NCI-H1105 treated with DMSO at 0.1 percent for 48 hours (cell line): ENCODE results near the gene PTGES2.
"Not testable (repeated sequence)": the region's sequence is repeated elsewhere in the genome, so short reads cannot be mapped to it uniquely, and the experiment has no call there.

ENCODE experiments used
- DNase-seq: peaks from one replicate; lab custom pipeline; 2025; lab: John Stamatoyannopoulos, UW

Gene PTGES2

GRCh38 chr9:128087262-128087661 is 40.3 kb downstream of the PTGES2 start:
- no peak for DNase-seq

DNA sequence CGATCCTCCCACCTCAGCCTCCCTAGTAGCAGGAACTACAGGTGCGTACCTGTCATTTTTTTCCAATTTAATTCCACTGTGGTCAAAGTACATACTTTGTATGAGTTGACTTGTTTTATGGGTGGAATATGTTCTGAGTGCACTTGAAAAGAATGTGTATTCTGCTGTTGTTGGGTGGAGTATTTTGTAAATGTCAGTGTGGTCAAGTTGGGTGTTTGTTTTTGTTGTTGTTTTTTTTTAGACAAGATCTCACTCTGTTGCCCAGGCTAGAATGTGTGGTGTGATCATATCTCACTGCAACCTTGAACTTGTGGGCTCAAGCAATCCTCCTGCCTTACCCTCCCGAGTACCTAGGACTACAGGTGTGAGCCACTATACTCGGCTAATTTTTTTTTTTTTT is 41.6 kb downstream of the PTGES2 start:
- DNase-seq = no peak

GRCh38 chr9:128084746-128085145 is 42.8 kb downstream of the PTGES2 start:
- DNase-seq = no peak

GRCh38 chr9:128082151-128082550 is 45.4 kb downstream of the PTGES2 start:
- DNase-seq = no peak

DNA sequence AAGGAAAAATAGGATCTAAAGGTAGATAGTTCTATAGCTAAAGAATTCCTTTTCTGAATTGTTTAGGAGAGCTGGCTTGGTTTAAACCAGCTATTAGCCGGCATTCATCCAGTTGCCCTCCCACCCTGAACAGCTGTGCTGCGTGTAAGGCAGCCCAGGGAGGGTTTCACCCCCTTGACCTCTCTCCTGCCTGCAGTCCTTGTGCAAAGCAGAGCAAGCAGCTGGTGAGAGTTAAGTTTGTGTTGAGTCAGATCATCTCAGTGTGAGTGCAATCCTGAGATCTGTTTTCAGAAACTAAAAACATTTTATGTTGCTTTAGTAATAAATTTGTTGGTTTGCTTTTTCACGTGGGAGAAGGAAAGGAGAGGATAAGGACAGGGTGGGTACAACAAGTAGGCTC is 46.5 kb downstream of the PTGES2 start:
- no peak for DNase-seq

DNA sequence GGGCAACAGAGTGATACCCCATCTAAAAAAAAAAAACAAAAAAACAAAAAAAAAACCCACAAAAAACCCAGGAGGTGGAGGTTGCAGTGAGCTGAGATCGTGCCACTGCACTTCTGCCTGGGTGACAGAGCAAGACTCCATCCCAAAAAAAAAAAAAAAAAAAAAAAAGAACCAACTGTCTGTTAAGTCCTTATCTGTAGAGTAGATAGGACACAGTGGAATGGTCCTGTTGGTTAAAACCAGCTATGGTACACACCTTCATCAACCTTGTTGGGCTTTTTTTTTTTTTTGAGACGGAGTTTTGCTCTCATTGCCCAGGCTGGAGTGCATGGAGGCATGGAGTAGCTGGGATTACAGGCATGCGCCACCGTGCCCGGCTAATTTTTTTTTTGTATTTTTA is 47.3 kb downstream of the PTGES2 start:
- DNase-seq = no peak

DNA sequence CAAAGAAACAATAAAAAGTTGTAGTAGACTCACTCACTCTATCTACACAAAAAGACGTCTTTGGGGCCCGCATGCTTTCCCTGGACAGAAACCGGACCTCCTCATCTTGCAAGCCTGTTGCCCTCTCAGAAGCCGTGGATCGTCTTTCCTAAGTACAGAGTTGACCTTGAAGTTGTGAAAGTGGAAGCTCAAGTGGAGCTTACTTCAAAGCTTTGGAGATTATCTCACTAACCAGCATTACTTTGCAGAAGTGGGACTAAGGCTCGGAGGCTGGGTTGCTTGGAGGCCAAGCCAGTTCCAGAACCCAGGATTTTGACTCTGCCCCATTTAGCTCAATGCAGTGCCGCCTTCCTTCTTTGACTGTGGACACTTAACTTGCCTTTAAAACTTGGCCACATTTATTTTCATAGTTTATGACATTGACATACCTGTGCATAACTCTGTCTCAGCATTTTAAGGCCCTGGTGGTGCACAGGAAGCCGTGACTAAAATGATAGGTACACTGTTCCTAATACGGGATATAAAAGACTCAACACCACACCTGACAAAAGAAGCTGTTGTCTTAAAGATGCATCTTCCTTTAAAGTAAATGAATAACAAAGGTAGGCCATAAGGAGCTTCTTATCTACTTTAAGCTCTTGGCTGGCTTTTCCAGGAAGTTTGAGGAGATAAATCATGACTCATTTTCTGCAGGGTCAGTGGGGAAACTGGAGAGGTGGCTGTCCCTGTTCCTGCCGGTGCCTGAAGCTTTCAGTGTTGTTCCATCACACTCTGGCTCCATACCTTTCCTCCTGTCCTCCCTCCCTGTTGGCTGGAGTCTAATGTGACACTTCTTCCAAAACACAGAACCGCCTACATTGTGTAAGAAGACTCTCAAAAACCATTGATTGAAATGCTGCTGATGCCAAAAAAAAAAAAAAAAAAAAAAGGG is 48.8 kb downstream of the PTGES2 start:
- DNase-seq = no peak

- no peak for DNase-seq
Observed at GRCh38 chr9:128077847-128078503, 49.6 kb downstream of the PTGES2 start.

DNA sequence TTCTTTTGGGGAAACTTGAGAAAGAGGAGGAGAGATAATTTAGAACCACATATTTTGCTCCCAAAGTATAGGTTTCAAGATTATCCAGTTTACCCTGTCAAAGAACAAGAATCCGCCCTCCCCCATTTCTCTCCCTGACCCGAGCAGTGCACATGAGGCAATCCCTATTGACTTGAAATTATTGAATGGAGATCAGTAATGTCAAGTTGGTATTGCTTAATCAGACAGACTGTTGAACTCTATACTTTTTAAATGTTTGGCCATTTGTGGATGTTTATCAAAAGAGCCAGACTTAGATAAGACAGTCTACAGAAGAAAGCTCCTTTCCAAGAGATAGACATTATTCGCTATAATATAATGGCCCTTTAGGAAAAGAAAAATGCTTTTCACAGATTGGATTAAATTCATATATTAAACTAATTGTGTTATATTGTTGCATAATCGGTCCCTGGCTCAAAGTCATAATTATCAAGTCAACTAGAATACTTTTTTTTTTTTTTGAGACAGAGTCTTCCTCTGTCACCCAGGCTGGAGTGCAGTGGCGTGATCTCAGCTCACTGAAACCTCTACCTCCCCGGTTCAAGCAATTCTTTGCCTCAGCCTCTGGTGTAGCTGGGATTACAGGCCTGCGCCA is 54.2 kb downstream of the PTGES2 start:
- no peak for DNase-seq

DNA sequence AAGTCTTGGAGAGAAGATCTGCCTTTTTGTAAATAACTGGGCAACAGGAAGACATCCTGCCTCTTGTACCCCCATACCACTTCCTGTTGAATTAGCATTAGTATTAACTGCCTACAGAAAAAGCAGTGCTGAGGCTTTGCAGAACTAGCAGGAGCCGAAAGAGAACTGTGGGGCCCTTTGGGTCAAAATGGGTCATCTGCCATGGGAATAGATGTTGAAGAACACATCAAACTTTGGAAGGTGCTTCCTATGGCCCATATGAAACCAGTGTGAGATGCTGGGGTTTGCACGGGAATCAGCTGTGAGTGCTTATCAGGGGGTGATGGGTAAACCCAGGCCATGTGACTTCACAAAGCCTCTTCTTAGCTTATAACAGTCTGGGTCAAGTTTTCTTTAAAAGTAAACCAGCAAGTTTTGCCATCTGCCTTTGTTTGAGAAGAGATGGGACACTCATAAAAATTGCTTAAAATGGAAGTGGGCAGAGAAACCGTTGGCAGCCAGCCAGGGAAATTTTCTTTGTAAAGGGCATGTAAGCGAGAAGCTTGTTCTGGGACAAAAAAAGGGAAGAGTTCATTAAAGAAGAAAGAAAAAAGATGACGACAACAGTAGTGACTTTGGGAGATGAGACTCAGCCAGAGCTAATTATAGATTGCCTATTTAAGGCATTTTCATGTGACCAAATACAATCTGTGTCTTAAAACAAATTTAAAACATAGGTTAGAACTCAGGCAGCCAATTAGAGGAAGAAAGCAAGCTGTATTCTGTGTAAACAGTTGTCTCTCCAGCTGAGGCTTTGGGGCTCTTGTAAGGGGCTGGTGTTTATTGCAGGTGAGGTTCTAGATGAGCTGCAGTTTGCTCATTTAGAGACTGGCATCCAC is 55.1 kb downstream of the PTGES2 start:
- DNase-seq = peak; percentile 70

DNA sequence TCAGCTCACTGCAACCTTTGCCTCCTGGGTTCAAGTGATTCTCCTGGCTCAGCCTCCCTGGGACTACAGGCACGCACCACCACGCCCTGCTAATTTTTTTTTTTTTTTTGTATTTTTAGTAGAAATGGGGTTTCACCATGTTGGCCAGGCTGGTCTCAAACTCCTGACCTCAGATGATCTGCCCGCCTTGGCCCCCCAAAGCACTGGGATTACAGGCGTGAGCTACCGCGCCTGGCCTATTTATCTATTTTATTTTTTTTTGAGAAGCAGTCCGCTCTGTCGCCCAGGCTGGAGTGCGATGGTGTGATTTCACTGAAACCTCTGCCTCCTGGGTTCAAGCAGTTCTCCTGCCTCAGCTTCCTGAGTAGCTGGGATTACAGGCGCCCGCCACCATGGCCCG is 56.1 kb downstream of the PTGES2 start:
- DNase-seq = not testable (repeated sequence)

DNA sequence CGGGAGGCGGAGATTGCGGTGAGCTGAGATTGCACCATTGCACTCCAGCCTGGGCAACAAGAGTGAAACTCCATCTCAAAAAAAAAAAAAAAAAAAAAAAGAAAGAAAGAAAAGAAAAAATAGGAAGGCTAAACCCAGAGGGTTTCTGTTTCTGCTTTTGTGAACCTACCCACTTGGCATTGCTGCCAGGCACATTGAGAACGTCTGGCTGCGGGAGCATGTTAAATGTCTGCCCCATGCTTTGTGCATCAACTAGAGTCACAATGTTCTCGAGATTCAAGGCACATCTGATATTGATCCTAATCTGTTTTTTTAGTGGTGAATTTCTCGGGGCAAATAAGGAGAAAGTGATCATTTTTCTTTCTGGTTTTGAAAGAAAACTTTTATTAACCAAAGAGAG is 56.7 kb downstream of the PTGES2 start:
- no peak for DNase-seq
